Astrocyte of the cerebellum (primary cell): Measurements from ENCODE around the gene C2CD4A.

Source experiments
- DNase-seq: peaks from one replicate; pipeline ENCODE4 v3.0.0-alpha.2; 2011; ENCODE audit warnings: low read depth
- H3K4me3 ChIP-seq: 2 replicates; pipeline ENCODE4 v1.5.1; 2011; ENCODE audit warnings: mild to moderate bottlenecking, low read depth, low read length, moderate library complexity
- in situ Hi-C: cut with HindIII; loops from 2 replicates; pipeline ENCODE4 v1.10.0; 2017; ENCODE audit warnings: low sequenced_read_pairs
- TF ChIP-seq, protein P1 (sequence below): IDR thresholded peaks from 2 replicates; pipeline ENCODE4 v1.5.1; 2012; ENCODE audit warnings: low read length, low read depth, moderate library complexity, mild to moderate bottlenecking; ENCODE audit errors: missing control alignments

The C2CD4A gene

DNA sequence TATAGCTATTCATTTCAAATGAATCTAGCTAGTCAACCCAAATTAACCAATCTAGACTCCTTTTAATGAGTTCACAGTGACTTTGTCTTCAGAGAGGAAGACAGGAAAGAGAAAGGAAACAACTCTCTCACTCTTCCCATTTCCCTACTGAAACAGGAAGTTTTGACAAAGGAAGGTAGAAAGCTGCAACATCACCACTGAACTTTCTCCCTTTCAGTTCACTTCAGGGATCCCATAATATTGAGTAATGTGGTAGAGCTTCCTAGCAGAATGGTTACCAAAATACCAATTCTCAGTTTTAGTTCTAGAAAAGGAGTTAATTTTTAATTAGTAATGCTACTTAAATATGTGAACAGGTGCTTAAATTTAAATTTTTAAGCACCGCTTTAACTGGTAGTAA lies 14.1 kb upstream of the C2CD4A start:
- DNase-seq: no peak
- H3K4me3 ChIP-seq: no peak overlapping the region
- in situ Hi-C loops: no loop called here
- TF ChIP-seq, protein P1, sequence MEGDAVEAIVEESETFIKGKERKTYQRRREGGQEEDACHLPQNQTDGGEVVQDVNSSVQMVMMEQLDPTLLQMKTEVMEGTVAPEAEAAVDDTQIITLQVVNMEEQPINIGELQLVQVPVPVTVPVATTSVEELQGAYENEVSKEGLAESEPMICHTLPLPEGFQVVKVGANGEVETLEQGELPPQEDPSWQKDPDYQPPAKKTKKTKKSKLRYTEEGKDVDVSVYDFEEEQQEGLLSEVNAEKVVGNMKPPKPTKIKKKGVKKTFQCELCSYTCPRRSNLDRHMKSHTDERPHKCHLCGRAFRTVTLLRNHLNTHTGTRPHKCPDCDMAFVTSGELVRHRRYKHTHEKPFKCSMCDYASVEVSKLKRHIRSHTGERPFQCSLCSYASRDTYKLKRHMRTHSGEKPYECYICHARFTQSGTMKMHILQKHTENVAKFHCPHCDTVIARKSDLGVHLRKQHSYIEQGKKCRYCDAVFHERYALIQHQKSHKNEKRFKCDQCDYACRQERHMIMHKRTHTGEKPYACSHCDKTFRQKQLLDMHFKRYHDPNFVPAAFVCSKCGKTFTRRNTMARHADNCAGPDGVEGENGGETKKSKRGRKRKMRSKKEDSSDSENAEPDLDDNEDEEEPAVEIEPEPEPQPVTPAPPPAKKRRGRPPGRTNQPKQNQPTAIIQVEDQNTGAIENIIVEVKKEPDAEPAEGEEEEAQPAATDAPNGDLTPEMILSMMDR: no peak

DNA sequence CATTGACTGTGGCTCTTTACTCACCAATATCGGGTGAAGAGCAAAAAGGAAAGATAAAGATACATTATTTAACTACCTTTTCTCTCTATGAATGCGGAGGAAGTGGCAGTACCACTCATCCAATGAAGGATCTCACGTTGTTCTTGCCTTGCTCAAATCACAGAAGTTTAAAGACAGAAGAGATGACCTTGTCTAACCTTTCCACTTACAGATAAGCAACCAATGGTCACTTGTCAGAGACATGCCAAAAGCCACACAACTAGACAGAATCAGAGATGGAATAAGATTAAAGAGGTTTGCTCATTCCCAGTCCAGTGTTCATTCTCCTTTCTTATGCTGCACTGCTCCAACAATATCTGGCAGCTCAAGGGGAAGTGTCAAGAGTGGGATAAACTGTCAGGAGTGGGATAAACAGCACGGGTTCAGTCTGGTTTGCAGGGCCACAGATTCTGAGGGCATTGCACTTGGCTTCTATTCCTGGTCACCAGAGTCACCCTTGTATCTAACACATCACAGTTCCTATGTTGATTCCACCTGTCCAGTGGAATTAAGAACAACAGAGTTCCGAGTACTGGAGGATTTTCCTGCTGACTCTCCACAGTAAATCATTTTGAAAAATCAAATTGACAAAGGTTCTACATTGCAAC lies 13.2 kb upstream of the C2CD4A start:
- no peak overlapping the region for H3K4me3 ChIP-seq
- TF ChIP-seq, protein P1: no peak
- no peak for DNase-seq
- in situ Hi-C loops: no loop called here

DNA sequence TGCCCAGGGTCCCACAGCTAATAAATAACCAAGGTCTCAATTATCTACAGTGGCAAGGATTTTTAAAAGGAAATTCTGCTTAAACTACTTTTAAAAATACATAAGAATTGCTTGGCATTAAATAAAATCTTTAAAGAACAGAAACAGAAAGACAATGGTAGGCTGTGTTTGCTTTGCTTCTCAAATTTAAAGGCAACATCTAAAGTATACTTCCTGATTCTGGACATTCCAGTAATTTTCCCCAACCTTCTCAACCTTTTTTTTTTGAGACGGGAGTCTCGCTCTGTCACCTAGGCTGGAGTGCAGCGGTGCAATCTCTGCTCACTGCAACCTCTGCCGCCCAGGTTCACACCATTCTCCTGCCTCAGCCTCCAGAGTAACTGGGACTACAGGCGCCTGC lies 11.8 kb upstream of the C2CD4A start:
- no peak for DNase-seq
- TF ChIP-seq, protein P1: no peak
- H3K4me3 ChIP-seq: no peak overlapping the region
- in situ Hi-C loops: no loop called here

DNA sequence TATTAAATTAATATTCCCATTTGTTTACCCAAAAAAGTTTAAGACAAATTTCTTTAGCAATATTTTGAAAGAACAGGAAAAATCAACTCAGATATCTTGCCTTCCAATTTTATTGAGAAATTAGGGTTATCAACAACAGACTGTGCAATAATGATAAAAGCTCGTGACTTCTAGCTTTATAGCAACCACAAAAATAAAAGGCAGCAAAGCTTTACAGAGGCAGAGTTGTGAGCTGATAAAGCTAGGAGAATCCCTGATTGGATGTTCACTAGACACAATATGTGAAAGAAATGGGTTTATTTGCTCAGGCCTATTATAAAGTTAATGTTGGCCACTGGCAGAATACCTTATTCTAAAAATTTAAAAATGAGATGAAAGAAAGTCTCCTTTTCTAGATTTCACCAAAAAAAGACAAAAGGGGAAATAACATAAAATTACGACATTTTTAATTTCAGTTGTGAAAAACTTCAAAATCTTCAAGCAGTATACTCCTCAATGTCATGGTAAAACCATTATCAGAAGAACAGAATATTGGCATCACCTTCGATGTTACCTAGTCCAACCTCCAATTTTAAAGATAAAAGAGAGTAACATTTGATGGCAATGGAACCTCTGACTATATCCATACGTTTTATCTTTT lies 9.3 kb upstream of the C2CD4A start:
- in situ Hi-C loops: no loop called here
- TF ChIP-seq, protein P1: no peak
- no peak overlapping the region for H3K4me3 ChIP-seq
- no peak for DNase-seq

DNA sequence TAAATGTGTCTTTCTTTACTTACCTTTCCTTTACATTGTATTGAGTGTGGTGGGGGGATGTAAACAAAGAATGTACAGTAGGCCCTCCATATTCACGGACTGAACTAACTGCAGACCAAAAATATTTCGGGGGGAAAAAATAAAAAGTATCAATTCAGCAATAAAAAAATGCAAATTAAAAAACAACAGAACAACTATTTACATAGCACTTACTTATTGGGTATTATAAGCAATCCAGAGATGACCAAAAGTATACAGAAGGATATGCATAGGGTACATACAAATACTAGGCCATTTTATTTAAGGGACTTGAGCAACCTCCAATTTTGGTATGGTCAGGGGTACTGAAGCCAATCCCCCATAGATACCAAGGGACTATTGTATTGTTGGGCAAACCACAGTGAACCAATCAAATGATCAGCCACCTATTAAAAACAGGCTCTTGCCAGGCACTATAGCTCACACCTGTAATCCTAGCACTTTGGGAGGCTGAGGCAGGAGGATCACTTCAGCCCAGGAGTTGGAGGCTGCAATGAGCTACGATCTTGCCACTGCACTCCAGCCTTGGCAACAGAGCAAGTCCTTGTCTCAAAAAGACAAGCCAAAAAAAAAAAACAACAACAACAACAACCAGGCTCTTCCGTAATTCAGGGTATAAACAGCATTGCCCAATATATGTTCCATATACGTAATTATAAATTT lies 8.3 kb upstream of the C2CD4A start:
- DNase-seq: no peak
- H3K4me3 ChIP-seq: no peak overlapping the region
- in situ Hi-C loops: no loop called here
- TF ChIP-seq, protein P1: no peak

DNA sequence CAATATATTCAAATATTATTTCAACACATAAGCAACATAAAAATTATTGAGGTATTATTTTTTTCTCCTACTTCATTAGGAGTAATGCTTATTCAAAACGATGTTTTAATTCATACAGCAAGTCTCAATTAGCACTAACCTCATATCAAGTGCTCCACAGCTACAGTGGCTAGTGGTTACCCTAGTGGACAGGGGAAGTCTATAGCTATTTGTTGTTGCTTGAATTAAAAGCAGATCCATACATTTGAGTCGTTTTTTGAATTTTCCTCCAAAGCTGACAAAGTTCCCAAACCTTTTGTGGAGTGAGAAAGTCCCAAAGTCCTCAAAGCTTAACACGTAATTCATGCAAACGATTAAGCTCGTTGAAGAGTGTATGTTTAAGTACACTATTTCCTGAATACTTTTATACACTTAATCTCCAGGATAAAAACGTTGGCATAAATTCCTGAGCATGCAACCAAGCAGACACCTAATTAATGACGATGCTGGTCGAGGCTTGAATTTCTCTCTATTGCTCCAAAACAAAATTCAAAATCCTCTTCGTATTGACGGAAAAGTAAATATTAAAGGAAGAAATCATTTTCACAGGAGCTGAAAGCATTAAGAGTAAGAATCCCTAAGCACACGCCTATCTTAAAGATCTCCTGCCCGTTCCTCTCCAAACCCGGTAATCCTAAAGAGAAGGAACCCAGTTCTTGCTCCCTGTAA lies 7.5 kb upstream of the C2CD4A start:
- TF ChIP-seq, protein P1: peak; percentile 23
- in situ Hi-C loops: no loop called here
- H3K4me3 ChIP-seq: peak overlapping the region; percentile 91
- DNase-seq: no peak
